ENCODE data around the gene ZBTB20. TPM values are rescaled to one million over a fixed set of nuclear protein-coding genes. Genes with fewer than 3 reads are reported as not detected.
"Not testable (repeated sequence)": the region's sequence is repeated elsewhere in the genome, so short reads cannot be mapped to it uniquely, and the experiment has no call there.

ZBTB20 gene
- total and polyA plus RNA-seq, 3 experiments from 2014 or later, result 6.3 to 25.6 (median 6.5) TPM

GRCh38 chr3:114679773-114680172, 467.3 kb downstream of the ZBTB20 start:
- CTCF ChIA-PET, result interaction anchor here (1.2 kb wide), 1 partner anchor 17 kb away, joined by 3 read pairs; no protein-coding TSS in a partner anchor
- H3K9me3 Mint-ChIP-seq; H3K27me3 ChIP-seq (ENCODE audit: insufficient read depth, low read length, poor library complexity, severe bottlenecking); H3K4me1 ChIP-seq (ENCODE audit: insufficient read depth, low read length); H3K9me3 ChIP-seq (ENCODE audit: low read length); H3K27me3 Mint-ChIP-seq; H3K4me3 Mint-ChIP-seq; H3K27ac ChIP-seq (ENCODE audit: low read depth, low read length); DNase-seq; H3K27ac Mint-ChIP-seq; H3K4me3 ChIP-seq (ENCODE audit: low read length); H3K36me3 ChIP-seq (ENCODE audit: insufficient read depth, low read length); H3K4me1 Mint-ChIP-seq; POLR2A ChIA-PET: not testable (repeated sequence)
- peaks cover 0 to 18% (median 15%) of the 10 kb centered on the region in 3 donors for H3K36me3 Mint-ChIP-seq

- H3K27ac Mint-ChIP-seq, result no peak overlapping the region
- Histone ChIP-seq H3K27ac (ENCODE audit: low read depth, low read length) (no peak overlapping the region), H3K4me1 (ENCODE audit: insufficient read depth, low read length) (no peaks in the 10 kb centered on the region), H3K9me3 (ENCODE audit: low read length) (no peaks in the 10 kb centered on the region), H3K4me3 (ENCODE audit: low read length) (no peak overlapping the region), H3K36me3 (ENCODE audit: insufficient read depth, low read length) (no peaks in the 10 kb centered on the region), H3K27me3 (ENCODE audit: insufficient read depth, low read length, poor library complexity, severe bottlenecking) (no peaks in the 10 kb centered on the region)
- ChIA-PET CTCF (no interaction called here), POLR2A (no interaction called here)
- peaks cover 4 to 13% (median 8%) of the 10 kb centered on the region in 3 donors for H3K36me3 Mint-ChIP-seq
- H3K27me3 Mint-ChIP-seq, result no peaks in the 10 kb centered on the region
- H3K9me3 Mint-ChIP-seq, result peaks cover 0 to 3% (median 2%) of the 10 kb centered on the region in 5 donors
- H3K4me1 Mint-ChIP-seq, result peaks cover 2 to 30% (median 12%) of the 10 kb centered on the region in 3 donors
- no peak for DNase-seq
- no peak overlapping the region for H3K4me3 Mint-ChIP-seq
These were observed 472.0 kb downstream of the ZBTB20 start for GRCh38 chr3:114675104-114675503.

DNA sequence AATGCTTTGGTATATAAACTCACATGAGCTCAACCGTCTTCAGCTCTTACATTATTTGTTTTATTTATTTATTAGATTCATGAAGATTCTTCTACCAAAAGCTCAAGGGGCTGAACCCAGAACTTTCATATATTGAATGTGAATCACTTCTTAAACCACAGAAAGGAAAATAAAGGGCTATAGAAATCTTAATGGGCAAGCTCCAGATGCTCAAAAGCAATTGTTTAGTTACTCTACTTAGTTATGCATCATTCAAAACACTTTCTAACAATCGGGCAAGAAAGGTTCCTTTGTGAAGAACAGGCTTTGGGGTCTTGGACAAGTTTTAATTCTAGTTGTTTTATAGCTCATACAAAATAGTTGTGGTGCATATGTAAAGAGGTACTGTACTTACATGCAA, 473.1 kb downstream of the ZBTB20 start:
- no peak overlapping the region for H3K4me3 Mint-ChIP-seq
- CTCF ChIA-PET, result no interaction called here
- peaks cover 2 to 31% (median 12%) of the 10 kb centered on the region in 3 donors for H3K4me1 Mint-ChIP-seq
- Histone ChIP-seq H3K4me1 (ENCODE audit: insufficient read depth, low read length) (no peaks in the 10 kb centered on the region), H3K27me3 (ENCODE audit: insufficient read depth, low read length, poor library complexity, severe bottlenecking) (no peaks in the 10 kb centered on the region), H3K4me3 (ENCODE audit: low read length) (no peak overlapping the region), H3K36me3 (ENCODE audit: insufficient read depth, low read length) (no peaks in the 10 kb centered on the region), H3K27ac (ENCODE audit: low read depth, low read length) (no peak overlapping the region), H3K9me3 (ENCODE audit: low read length) (no peaks in the 10 kb centered on the region)
- DNase-seq, result no peak
- no peaks in the 10 kb centered on the region for H3K27me3 Mint-ChIP-seq
- no peak overlapping the region for H3K27ac Mint-ChIP-seq
- peaks cover 0 to 1% (median 0%) of the 10 kb centered on the region in 5 donors for H3K9me3 Mint-ChIP-seq
- POLR2A ChIA-PET, result no interaction called here
- peaks cover 0 to 6% (median 4%) of the 10 kb centered on the region in 3 donors for H3K36me3 Mint-ChIP-seq

- no peaks in the 10 kb centered on the region for H3K27me3 ChIP-seq (ENCODE audit: insufficient read depth, low read length, poor library complexity, severe bottlenecking)
- ChIA-PET POLR2A (no interaction called here), CTCF (no interaction called here)
- H3K4me3 ChIP-seq (ENCODE audit: low read length), result no peak overlapping the region
- H3K27me3 Mint-ChIP-seq, result no peaks in the 10 kb centered on the region
- no peaks in the 10 kb centered on the region for H3K9me3 Mint-ChIP-seq
- peak overlapping the region in 1 of 8 donors; percentile 43 for H3K27ac Mint-ChIP-seq
- H3K4me1 Mint-ChIP-seq, result peaks cover 2 to 31% (median 12%) of the 10 kb centered on the region in 3 donors
- H3K9me3 ChIP-seq (ENCODE audit: low read length), result no peaks in the 10 kb centered on the region
- H3K4me1 ChIP-seq (ENCODE audit: insufficient read depth, low read length), result no peaks in the 10 kb centered on the region
- no peak overlapping the region for H3K27ac ChIP-seq (ENCODE audit: low read depth, low read length)
- H3K36me3 Mint-ChIP-seq, result peaks cover 0 to 4% (median under 1%) of the 10 kb centered on the region in 3 donors
- no peaks in the 10 kb centered on the region for H3K36me3 ChIP-seq (ENCODE audit: insufficient read depth, low read length)
- no peak for DNase-seq
- H3K4me3 Mint-ChIP-seq, result no peak overlapping the region
These were observed 473.6 kb downstream of the ZBTB20 start for GRCh38 chr3:114673481-114673880.

GRCh38 chr3:114672692-114673447, 474.2 kb downstream of the ZBTB20 start:
- Histone ChIP-seq H3K36me3 (ENCODE audit: insufficient read depth, low read length) (no peaks in the 10 kb centered on the region), H3K4me1 (ENCODE audit: insufficient read depth, low read length) (no peaks in the 10 kb centered on the region), H3K9me3 (ENCODE audit: low read length) (no peaks in the 10 kb centered on the region), H3K27me3 (ENCODE audit: insufficient read depth, low read length, poor library complexity, severe bottlenecking) (no peaks in the 10 kb centered on the region), H3K27ac (ENCODE audit: low read depth, low read length) (no peak overlapping the region), H3K4me3 (ENCODE audit: low read length) (no peak overlapping the region)
- H3K27ac Mint-ChIP-seq, result no peak overlapping the region
- no peak overlapping the region for H3K4me3 Mint-ChIP-seq
- no peaks in the 10 kb centered on the region for H3K9me3 Mint-ChIP-seq
- CTCF ChIA-PET, result no interaction called here
- POLR2A ChIA-PET, result no interaction called here
- H3K27me3 Mint-ChIP-seq, result no peaks in the 10 kb centered on the region
- peaks cover 2 to 31% (median 16%) of the 10 kb centered on the region in 3 donors for H3K4me1 Mint-ChIP-seq
- peaks cover 0 to 4% (median 0%) of the 10 kb centered on the region in 3 donors for H3K36me3 Mint-ChIP-seq
- no peak for DNase-seq

DNA sequence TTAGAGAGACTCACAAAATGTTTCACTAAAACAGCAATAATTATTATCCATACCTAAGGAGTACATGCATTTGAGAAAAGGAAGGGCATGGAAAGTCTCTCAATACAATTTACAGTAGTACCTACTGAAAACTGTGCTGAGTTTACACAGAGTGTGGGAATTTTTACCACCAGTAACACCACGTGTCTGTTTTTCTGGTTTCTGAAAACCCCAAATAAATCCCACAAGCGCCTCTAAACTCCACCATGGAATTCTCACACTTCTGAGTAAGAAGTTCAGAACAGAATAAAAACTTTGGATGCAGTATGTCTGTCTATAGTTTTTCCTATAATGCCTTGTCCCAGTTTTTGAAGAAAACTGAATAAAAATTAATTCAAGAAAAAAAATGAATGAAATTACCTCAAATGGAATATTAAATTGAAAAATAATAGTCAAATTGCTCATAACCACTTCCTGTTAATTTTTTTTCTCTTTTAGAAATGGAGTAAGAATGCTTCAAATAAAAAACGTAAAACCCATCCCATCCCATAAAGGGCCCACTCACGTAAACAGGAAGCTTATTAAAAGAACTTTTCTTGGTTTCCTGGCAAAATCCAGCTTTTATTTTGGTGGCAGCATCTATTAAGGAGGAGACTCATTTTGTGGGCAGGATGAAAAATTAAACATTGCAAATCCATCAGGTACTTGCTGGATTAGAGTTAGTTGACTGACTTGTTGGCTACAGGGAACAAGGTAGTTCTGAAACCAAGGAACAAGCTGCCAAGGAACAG, 475.2 kb downstream of the ZBTB20 start:
- ChIA-PET POLR2A (no interaction called here), CTCF (no interaction called here)
- Histone ChIP-seq H3K27ac (ENCODE audit: low read depth, low read length) (no peak overlapping the region), H3K4me3 (ENCODE audit: low read length) (no peak overlapping the region), H3K27me3 (ENCODE audit: insufficient read depth, low read length, poor library complexity, severe bottlenecking) (no peaks in the 10 kb centered on the region), H3K9me3 (ENCODE audit: low read length) (no peaks in the 10 kb centered on the region), H3K4me1 (ENCODE audit: insufficient read depth, low read length) (no peaks in the 10 kb centered on the region), H3K36me3 (ENCODE audit: insufficient read depth, low read length) (no peaks in the 10 kb centered on the region)
- Mint-ChIP-seq H3K27me3 (no peaks in the 10 kb centered on the region), H3K27ac (peak overlapping the region in 2 of 8 donors; percentile 24), H3K4me1 (peaks cover 2 to 31% (median 16%) of the 10 kb centered on the region in 3 donors), H3K4me3 (no peak overlapping the region), H3K36me3 (peaks cover 0 to 4% (median 0%) of the 10 kb centered on the region in 3 donors), H3K9me3 (no peaks in the 10 kb centered on the region)
- DNase-seq, result no peak

DNA sequence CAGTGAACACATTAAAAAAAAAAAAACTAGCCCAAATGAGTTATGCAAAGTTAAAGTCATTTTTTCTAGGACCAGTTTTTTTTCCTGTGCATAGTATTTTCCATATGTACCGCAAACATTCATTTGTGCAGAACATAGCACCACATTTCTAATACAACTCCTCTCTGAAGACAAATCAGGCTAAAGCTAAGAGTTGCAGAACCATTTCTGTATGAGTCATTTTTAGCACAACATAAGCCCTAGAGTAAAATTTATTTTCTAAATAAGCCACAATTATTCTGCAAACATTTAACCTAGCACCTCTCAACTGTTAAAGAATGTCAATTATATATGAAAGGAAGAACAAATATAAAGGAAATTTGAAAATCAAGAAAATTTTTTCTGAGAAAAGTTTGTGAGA, 477.5 kb downstream of the ZBTB20 start:
- Mint-ChIP-seq H3K36me3 (peaks cover 4 to 13% (median 6%) of the 10 kb centered on the region in 3 donors), H3K27ac (no peak overlapping the region), H3K4me3 (no peak overlapping the region), H3K9me3 (peaks cover 0 to 3% (median under 1%) of the 10 kb centered on the region in 5 donors), H3K4me1 (peaks cover 0 to 31% (median 16%) of the 10 kb centered on the region in 3 donors), H3K27me3 (no peaks in the 10 kb centered on the region)
- no peaks in the 10 kb centered on the region for H3K36me3 ChIP-seq (ENCODE audit: insufficient read depth, low read length)
- H3K27ac ChIP-seq (ENCODE audit: low read depth, low read length), result no peak overlapping the region
- H3K4me3 ChIP-seq (ENCODE audit: low read length), result no peak overlapping the region
- H3K27me3 ChIP-seq (ENCODE audit: insufficient read depth, low read length, poor library complexity, severe bottlenecking), result no peaks in the 10 kb centered on the region
- H3K9me3 ChIP-seq (ENCODE audit: low read length), result no peaks in the 10 kb centered on the region
- no peaks in the 10 kb centered on the region for H3K4me1 ChIP-seq (ENCODE audit: insufficient read depth, low read length)
- CTCF ChIA-PET, result no interaction called here
- no peak for DNase-seq
- POLR2A ChIA-PET, result no interaction called here

DNA sequence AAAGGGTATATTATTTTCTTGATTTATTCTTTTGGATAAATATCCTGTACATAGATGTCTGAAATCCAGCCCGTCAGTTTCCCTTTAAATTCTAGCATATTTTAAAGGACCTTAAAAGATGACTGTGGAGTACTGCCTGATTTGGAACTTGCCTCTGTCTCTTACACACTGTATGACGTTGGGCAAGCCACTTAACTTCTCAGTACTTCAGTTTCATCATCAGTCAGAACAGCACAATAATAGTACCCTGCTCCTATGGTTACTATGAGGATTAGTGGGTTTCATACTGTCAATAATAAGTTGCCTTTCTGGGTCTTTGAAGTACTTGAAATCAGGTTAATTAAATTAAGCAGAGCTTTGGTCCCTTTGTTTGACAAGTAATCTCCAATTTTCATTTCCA, 479.0 kb downstream of the ZBTB20 start:
- POLR2A ChIA-PET, result no interaction called here
- Histone ChIP-seq H3K9me3 (ENCODE audit: low read length) (no peaks in the 10 kb centered on the region), H3K27me3 (ENCODE audit: insufficient read depth, low read length, poor library complexity, severe bottlenecking) (no peaks in the 10 kb centered on the region), H3K4me1 (ENCODE audit: insufficient read depth, low read length) (no peaks in the 10 kb centered on the region), H3K36me3 (ENCODE audit: insufficient read depth, low read length) (no peaks in the 10 kb centered on the region), H3K27ac (ENCODE audit: low read depth, low read length) (no peak overlapping the region), H3K4me3 (ENCODE audit: low read length) (no peak overlapping the region)
- no peak for DNase-seq
- Mint-ChIP-seq H3K4me3 (no peak overlapping the region), H3K4me1 (peaks cover 0 to 25% (median 16%) of the 10 kb centered on the region in 3 donors), H3K9me3 (peaks cover 0 to 11% (median 9%) of the 10 kb centered on the region in 5 donors), H3K27me3 (no peaks in the 10 kb centered on the region), H3K27ac (no peak overlapping the region), H3K36me3 (peaks cover 4 to 22% (median 13%) of the 10 kb centered on the region in 3 donors)
- CTCF ChIA-PET, result no interaction called here
